Sigmoid colon (tissue), 7 donors: ENCODE results near the gene PSMA4. TPM values are rescaled to one million over a fixed set of nuclear protein-coding genes. Genes with fewer than 3 reads are reported as not detected.
"Not testable (repeated sequence)": the region's sequence is repeated elsewhere in the genome, so short reads cannot be mapped to it uniquely, and the experiment has no call there.

ENCODE experiments used
- DNase-seq: peaks from one replicate; pipeline ENCODE4 v3.0.0-alpha.2; 2019
- H3K27ac ChIP-seq, 4 donors: fragments of 200-600 bp; sonication (generic); one replicate each; pipeline ENCODE4 v1.5.1; 2016 to 2019; ENCODE audit warnings: mild to moderate bottlenecking in 1 of 4
- H3K27me3 ChIP-seq, 3 donors: fragments of 200-600 bp; sonication (generic); one replicate each; pipeline ENCODE4 v1.5.1; 2019; ENCODE audit warnings: mild to moderate bottlenecking in 1 of 3
- H3K36me3 ChIP-seq, 4 donors: fragments of 200-600 bp; sonication (generic); one replicate each; pipeline ENCODE4 v1.5.1; 2016 to 2019
- H3K4me1 ChIP-seq, 4 donors: fragments of 200-600 bp; sonication (generic); one replicate each; pipeline ENCODE4 v1.5.1; 2017 to 2019
- H3K4me3 ChIP-seq, 4 donors: fragments of 200-600 bp; sonication (generic); one replicate each; pipeline ENCODE4 v1.5.1; 2017 to 2019; ENCODE audit warnings: mild to moderate bottlenecking in 2 of 4, moderate library complexity in 1 of 4
- H3K9me3 ChIP-seq, 4 donors: fragments of 200-600 bp in 3 of 4; sonication (generic) in 3 of 4; one replicate each; pipeline versions ENCODE4 v1.5.1 to v1.6.1; 2013 to 2019
- EP300 ChIP-seq, 4 donors: sonication (generic); formaldehyde crosslinking; IDR thresholded peaks; one replicate each; pipeline ENCODE4 v1.6.1; 2017; ENCODE audit warnings: antibody characterized with exemption in 4 of 4
- POLR2A ChIP-seq, 2 donors: fragments of 450-650 bp; IDR thresholded peaks; one replicate each; pipeline ENCODE4 v1.6.1; 2016; ENCODE audit warnings: antibody characterized with exemption in 2 of 2, mild to moderate bottlenecking in 2 of 2, moderate library complexity in 2 of 2
- POLR2AphosphoS5 ChIP-seq, 4 donors: sonication (generic); formaldehyde crosslinking; IDR thresholded peaks; one replicate each; pipeline ENCODE4 v1.6.1; 2017; ENCODE audit warnings: antibody characterized with exemption in 4 of 4
- WGBS, 2 donors: extraction: QIAGEN DNeasy Blood & Tissue Kit; methylation state at CpG; one replicate each; pipeline ENCODE4 v1.1.7; 2013; 5-methylcytosine and 5-hydroxymethylcytosine counted together
- intact Hi-C: fragments of 100-400 bp; cut with DNase I; formaldehyde crosslinking; loops from one replicate; pipeline ENCODE4 v1.15.1; 2023
- polyA plus RNA-seq, 3 donors: library from polyadenylated mRNA; stranded (reverse); fragments of 200-250 nt; gene quantifications; one replicate each; pipeline ENCODE4 v1.2.3, GENCODE V29; 2013
- total RNA-seq, 4 donors: library from RNA; depleted of rRNA; stranded (reverse); fragments of >200 nt; gene quantifications; one replicate each; pipeline ENCODE4 v1.1.0, GENCODE V29; 2016
- TF ChIP-seq, protein P1 (sequence below), 4 experiments: fragments of 450-650 bp in 3 of 4; fragments of 200-600 bp in 1 of 4; IDR thresholded peaks; one replicate each; pipeline ENCODE4 v1.5.1; 2016 to 2019; ENCODE audit warnings: antibody characterized with exemption in 4 of 4, mild to moderate bottlenecking in 3 of 4, moderate library complexity in 2 of 4
- donor health status: healthy with polysubstance abuse.
- donor health status: Bipolar disorder and iron deficiency.
- donor health status: healthy.

The PSMA4 gene
- total and polyA plus RNA-seq, 7 donors: 90.8 to 390 (median 173) TPM

DNA sequence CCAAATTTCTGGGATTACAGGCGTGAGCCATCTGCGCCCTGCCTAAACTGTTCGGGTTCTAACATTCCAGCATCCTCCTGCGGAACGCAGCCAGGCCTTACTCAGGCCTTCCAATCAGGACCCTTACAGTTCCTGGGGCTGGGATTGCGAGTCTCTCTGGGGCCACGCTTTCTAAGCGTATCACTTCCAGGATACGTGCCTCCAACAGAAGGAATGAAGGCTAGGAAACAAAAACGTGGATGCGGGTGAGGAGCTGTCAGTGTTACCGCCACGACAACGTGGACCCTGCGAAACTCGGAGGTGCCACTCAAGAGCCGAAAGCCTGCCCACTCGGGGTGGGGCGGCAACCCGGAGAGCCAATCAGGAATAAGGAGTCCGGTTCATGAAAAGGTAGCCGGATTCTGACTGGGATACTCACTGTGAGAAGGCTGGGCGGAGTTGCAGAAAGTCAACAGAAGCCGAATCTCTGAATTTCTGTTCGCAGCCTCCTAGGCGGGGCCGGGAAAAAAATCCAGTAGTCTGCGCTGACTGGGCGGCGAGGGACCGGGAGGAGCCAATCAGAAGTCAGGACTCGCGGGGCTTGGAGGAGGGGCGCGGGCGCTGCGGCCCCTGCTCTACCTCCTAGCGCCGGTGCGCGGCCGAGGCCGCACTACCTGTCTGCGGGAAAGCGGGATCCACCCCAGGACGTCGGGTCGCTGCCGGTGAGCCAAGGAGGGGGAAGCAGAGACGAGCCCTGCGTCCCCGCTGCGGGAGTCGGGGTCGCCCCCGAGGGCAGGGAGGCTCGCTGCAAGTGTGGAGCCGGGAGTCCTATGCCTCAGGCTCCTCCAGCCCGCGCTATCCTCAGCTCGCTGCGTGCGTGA, 33.0 kb upstream of the PSMA4 start, which contains the start of gene HYKK:
Gene HYKK, plus strand, starts transcription at position 607 of the 860 bp plus-strand sequence. CDS start 5,512 bp downstream, outside the sequence.
- Histone ChIP-seq H3K27me3 (no peaks in the 10 kb centered on the region), H3K27ac (peak within 1 kb of the TSS; percentile 75 to 82 (median 80)), H3K4me3 (peak within 1 kb of the TSS; percentile 64 to 89 (median 78)), H3K9me3 (no peaks in the 10 kb centered on the region), H3K36me3 (no peaks in the 10 kb centered on the region), H3K4me1 (peaks cover 0 to 12% (median 8%) of the 10 kb centered on the region in 4 donors)
- intact Hi-C loops: loop anchor here (2.0 kb wide), 1 partner anchor 34 kb away; the partner anchor contains the start of gene PSMA4
- TF ChIP-seq POLR2AphosphoS5 (IDR thresholded peaks at IDR 0.05): peak in 3 of 4 donors; percentile 56 to 78 (median 74)
- TF ChIP-seq, protein P1, sequence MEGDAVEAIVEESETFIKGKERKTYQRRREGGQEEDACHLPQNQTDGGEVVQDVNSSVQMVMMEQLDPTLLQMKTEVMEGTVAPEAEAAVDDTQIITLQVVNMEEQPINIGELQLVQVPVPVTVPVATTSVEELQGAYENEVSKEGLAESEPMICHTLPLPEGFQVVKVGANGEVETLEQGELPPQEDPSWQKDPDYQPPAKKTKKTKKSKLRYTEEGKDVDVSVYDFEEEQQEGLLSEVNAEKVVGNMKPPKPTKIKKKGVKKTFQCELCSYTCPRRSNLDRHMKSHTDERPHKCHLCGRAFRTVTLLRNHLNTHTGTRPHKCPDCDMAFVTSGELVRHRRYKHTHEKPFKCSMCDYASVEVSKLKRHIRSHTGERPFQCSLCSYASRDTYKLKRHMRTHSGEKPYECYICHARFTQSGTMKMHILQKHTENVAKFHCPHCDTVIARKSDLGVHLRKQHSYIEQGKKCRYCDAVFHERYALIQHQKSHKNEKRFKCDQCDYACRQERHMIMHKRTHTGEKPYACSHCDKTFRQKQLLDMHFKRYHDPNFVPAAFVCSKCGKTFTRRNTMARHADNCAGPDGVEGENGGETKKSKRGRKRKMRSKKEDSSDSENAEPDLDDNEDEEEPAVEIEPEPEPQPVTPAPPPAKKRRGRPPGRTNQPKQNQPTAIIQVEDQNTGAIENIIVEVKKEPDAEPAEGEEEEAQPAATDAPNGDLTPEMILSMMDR (IDR thresholded peaks at IDR 0.05): peak in 1 of 4 experiments; percentile 13
- no peak for TF ChIP-seq EP300 (IDR thresholded peaks at IDR 0.05)
- TF ChIP-seq POLR2A (IDR thresholded peaks at IDR 0.05): peak; percentile 32 to 54
- DNase-seq: peak; percentile 97
- WGBS, 2 donors: 1 to 2% methylated on average over 63 of the region's 63 CpGs

DNA sequence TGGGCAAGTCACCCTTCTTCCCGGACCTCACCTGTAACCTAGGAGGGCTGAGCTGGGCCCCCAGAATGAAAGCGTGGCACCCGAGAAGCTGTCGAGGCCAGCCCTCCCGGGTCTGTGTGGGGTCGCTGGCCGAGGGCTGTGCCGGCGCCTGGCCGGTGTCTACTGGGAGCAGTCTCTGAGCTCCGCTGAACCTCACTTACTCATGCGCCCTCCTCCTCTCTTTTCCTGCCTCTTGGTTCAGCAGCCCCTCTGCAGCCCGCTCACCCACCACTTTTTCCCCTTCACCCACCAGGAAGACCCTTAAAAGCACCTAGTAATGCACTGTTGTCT, 32.4 kb upstream of the PSMA4 start:
- Histone ChIP-seq H3K4me3 (peak overlapping the region; percentile 64 to 89 (median 78)), H3K27me3 (no peaks in the 10 kb centered on the region), H3K36me3 (no peaks in the 10 kb centered on the region), H3K4me1 (peaks cover 0 to 12% (median 8%) of the 10 kb centered on the region in 4 donors), H3K27ac (peak overlapping the region; percentile 75 to 82 (median 80)), H3K9me3 (no peaks in the 10 kb centered on the region)
- TF ChIP-seq POLR2A (IDR thresholded peaks at IDR 0.05) (no peak), POLR2AphosphoS5 (IDR thresholded peaks at IDR 0.05) (no peak), EP300 (IDR thresholded peaks at IDR 0.05) (no peak)
- TF ChIP-seq, protein P1 (IDR thresholded peaks at IDR 0.05): no peak
- intact Hi-C loops: loop anchor here (2.0 kb wide), 1 partner anchor 33 kb away; the partner anchor contains the start of gene PSMA4
- peak; percentile 68 for DNase-seq
- 1 to 3% methylated on average over 13 of the region's 13 CpGs for WGBS, 2 donors

DNA sequence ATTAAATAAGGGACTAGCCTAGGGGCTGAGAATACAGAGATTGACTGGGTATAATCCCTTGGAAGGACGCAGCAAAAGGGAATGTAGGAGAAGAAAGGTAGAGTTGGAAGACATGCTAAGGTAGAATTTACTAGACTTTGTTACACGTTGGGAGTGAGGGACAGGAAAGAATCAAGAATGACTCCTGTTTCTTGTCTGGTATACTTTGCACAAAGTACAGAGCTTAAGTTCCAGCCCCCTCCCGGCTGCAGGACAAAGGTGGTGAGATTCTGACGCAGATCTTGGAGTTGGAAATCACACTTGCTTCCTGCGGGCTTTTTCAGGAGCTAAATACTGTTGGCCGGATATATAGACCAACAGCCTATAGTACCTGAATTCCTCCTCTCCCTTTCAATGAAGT, 32.0 kb upstream of the PSMA4 start:
- intact Hi-C loops: no loop called here
- 13 to 38% methylated on average over 6 of the region's 6 CpGs for WGBS, 2 donors
- no peaks in the 10 kb centered on the region for H3K9me3 ChIP-seq
- H3K27me3 ChIP-seq: no peaks in the 10 kb centered on the region
- H3K36me3 ChIP-seq: no peaks in the 10 kb centered on the region
- peaks cover 0 to 12% (median 8%) of the 10 kb centered on the region in 4 donors for H3K4me1 ChIP-seq
- H3K4me3 ChIP-seq: peak overlapping the region; percentile 64 to 89 (median 78)
- TF ChIP-seq POLR2AphosphoS5 (IDR thresholded peaks at IDR 0.05) (no peak), POLR2A (IDR thresholded peaks at IDR 0.05) (no peak)
- TF ChIP-seq, protein P1 (IDR thresholded peaks at IDR 0.05): no peak
- DNase-seq: no peak
- H3K27ac ChIP-seq: peak overlapping the region in 3 of 4 donors; percentile 75 to 82 (median 81)

DNA sequence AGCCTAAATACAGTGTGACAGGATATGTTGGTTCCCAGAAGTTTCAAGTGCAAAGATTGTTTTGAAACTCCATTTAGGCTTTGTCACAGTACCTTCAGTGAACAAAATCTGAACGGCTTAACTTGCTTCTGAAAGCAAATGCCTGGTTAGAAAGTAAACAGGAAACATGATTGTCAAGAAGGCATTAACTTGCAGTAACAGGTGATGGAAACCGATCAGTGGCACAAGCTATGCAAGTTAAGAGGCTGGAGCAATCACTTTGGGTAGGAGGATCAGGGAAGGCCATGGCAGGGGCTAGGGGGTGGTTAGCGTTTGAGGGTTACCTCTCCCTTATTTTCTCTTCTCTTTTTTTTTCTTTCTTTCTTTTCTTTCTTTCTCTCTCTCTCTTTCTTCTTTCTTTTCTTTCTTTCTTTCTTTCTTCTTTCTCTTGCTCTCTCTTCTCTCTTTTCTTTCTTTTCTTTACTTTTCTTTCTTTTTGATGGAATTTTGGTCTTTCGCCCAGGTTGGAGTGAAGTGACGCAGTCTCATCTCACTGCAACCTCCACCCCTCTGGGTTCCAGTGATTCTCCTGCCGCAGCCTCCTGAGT, 30.4 kb upstream of the PSMA4 start:
- WGBS, 2 donors: 70 to 73% methylated on average over 6 of the region's 6 CpGs
- Histone ChIP-seq H3K9me3 (no peaks in the 10 kb centered on the region), H3K4me3 (no peak overlapping the region), H3K27ac (no peak overlapping the region), H3K27me3 (no peaks in the 10 kb centered on the region), H3K36me3 (no peaks in the 10 kb centered on the region), H3K4me1 (peaks cover 0 to 12% (median 8%) of the 10 kb centered on the region in 4 donors)
- intact Hi-C loops: no loop called here
- DNase-seq: no peak
- TF ChIP-seq, protein P1 (IDR thresholded peaks at IDR 0.05): no peak
- TF ChIP-seq POLR2A (IDR thresholded peaks at IDR 0.05): no peak

DNA sequence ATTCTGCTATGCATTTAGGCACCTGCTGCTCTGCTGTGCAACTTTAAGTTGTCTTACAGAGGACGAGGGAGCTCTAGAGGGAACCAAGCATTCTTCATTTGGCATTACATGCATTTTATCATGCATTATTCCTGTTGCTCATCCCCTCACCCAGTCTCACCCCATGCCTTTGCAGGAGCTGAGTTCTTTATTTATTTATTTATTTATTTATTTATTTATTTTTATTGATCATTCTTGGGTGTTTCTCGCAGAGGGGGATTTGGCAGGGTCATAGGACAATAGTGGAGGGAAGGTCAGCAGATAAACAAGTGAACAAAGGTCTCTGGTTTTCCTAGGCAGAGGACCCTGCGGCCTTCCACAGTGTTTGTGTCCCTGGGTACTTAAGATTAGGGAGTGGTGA, 20.2 kb upstream of the PSMA4 start:
- H3K27me3 ChIP-seq, H3K27ac ChIP-seq, DNase-seq, H3K4me3 ChIP-seq, intact Hi-C loops, H3K9me3 ChIP-seq, H3K4me1 ChIP-seq: not testable (repeated sequence)
- WGBS, 2 donors: 99 to 100% methylated on average over 2 of the region's 3 CpGs
- H3K36me3 ChIP-seq: peaks cover 0 to 18% (median 3%) of the 10 kb centered on the region in 4 donors
